OCI-LY7 (cell line): ENCODE data around the gene NFIX. TPM values are rescaled to one million over a fixed set of nuclear protein-coding genes. Genes with fewer than 3 reads are reported as not detected.

Source experiments
- BruUV-seq: library from RNA; stranded (reverse); fragments of 400-500 nt; replicated peaks from 2 replicates; lab custom pipeline; 2021; lab: Mats Ljungman, UMichigan
- CTCF ChIA-PET: fragments of 300-600 bp; sonication (Branson Sonifier 250); formaldehyde crosslinking; loops from one replicate; lab custom pipeline; 2022; ENCODE audit warnings: antibody characterized with exemption; ENCODE audit not compliant: unreplicated experiment; lab: Charles Lee
- POLR2A ChIA-PET: fragments of 300-600 bp; sonication (Branson Sonifier 250); formaldehyde crosslinking; loops from one replicate; lab custom pipeline; 2022; ENCODE audit warnings: antibody characterized with exemption; lab: Charles Lee
- DNase-seq: peaks from one replicate; pipeline ENCODE4 v3.0.0-alpha.2; 2015; ENCODE audit warnings: low spot score
- H2AFZ ChIP-seq: fragments of 200-600 bp; sonication (generic), shearing (Covaris generic); 2 replicates; pipeline ENCODE4 v1.6.1; 2014; ENCODE audit warnings: mild to moderate bottlenecking, antibody characterized with exemption, low read length, moderate library complexity
- H3K27ac ChIP-seq: fragments of 200-600 bp; sonication (generic); 2 replicates; pipeline ENCODE4 v1.5.1; 2014; ENCODE audit warnings: mixed run types, low read depth, mild to moderate bottlenecking, moderate library complexity, low read length, inconsistent platforms; ENCODE audit not compliant: poor library complexity, severe bottlenecking
- H3K36me3 ChIP-seq: fragments of 200-600 bp; sonication (generic); 2 replicates; pipeline ENCODE4 v1.6.1; 2014; ENCODE audit warnings: mild to moderate bottlenecking, antibody characterized with exemption, low read length, moderate library complexity, mixed read lengths; ENCODE audit not compliant: insufficient read depth
- H3K4me1 ChIP-seq: fragments of 200-600 bp; sonication (generic); 2 replicates; pipeline ENCODE4 v1.5.1; 2014; ENCODE audit warnings: mild to moderate bottlenecking, low read length; ENCODE audit not compliant: insufficient read depth, poor library complexity, severe bottlenecking
- H3K4me2 ChIP-seq: fragments of 200-600 bp; sonication (generic); 2 replicates; pipeline ENCODE4 v1.6.1; 2014; ENCODE audit warnings: mild to moderate bottlenecking, low read length
- H3K4me3 ChIP-seq: fragments of 200-600 bp; sonication (generic); 2 replicates; pipeline ENCODE4 v1.5.1; 2014; ENCODE audit warnings: mild to moderate bottlenecking, low read depth, low read length; ENCODE audit not compliant: poor library complexity, severe bottlenecking
- H3K79me2 ChIP-seq: fragments of 200-600 bp; sonication (generic); 2 replicates; pipeline ENCODE4 v1.6.1; 2016; ENCODE audit warnings: low read depth, mild to moderate bottlenecking, low read length, moderate library complexity, mixed read lengths; ENCODE audit not compliant: insufficient read depth
- H3K9me2 ChIP-seq: fragments of 200-600 bp; sonication (generic); 2 replicates; pipeline ENCODE4 v1.6.1; 2016; ENCODE audit warnings: mild to moderate bottlenecking, low read length, mixed read lengths; ENCODE audit not compliant: insufficient read depth
- H3K9me3 ChIP-seq: fragments of 200-600 bp; sonication (generic); 2 replicates; pipeline ENCODE4 v1.6.1; 2014; ENCODE audit warnings: mild to moderate bottlenecking, mixed run types, low read length, mixed read lengths
- H4K20me1 ChIP-seq: fragments of 200-600 bp; sonication (generic); 2 replicates; pipeline ENCODE4 v1.6.1; 2014; ENCODE audit warnings: mild to moderate bottlenecking, antibody characterized with exemption, low read length, moderate library complexity, mixed read lengths; ENCODE audit not compliant: insufficient read depth
- EZH2phosphoT487 ChIP-seq: fragments of 200-600 bp; sonication (generic); IDR thresholded peaks from 2 replicates; pipeline ENCODE4 v1.6.1; 2018; ENCODE audit warnings: low read depth, borderline replicate concordance, mild to moderate bottlenecking, mixed run types, antibody characterized with exemption, low read length, moderate library complexity, mixed read lengths
- intact Hi-C: fragments of 100-400 bp; cut with micrococcal nuclease; formaldehyde crosslinking; loops from one replicate; pipeline ENCODE4 v1.10.0; 2022; ENCODE audit not compliant: unreplicated experiment
- total RNA-seq, 2 experiments: library from RNA; depleted of rRNA in 1 of 2; stranded (reverse); fragments of >200 nt in 1 of 2; shearing (Covaris generic) in 1 of 2; gene quantifications; 2 replicates each; pipeline ENCODE4 v1.2.3, GENCODE V29; 2014 to 2022
- TF ChIP-seq, protein P1 (sequence below): fragments of 200-600 bp; sonication (generic); conservative IDR thresholded peaks from 2 replicates; pipeline ENCODE4 v1.5.1; 2014; ENCODE audit warnings: mild to moderate bottlenecking, antibody characterized with exemption, low read length, moderate library complexity, mixed read lengths

NFIX gene
- total RNA-seq, 2 experiments from 2014 or later, result 0.16 to 0.72 TPM

DNA sequence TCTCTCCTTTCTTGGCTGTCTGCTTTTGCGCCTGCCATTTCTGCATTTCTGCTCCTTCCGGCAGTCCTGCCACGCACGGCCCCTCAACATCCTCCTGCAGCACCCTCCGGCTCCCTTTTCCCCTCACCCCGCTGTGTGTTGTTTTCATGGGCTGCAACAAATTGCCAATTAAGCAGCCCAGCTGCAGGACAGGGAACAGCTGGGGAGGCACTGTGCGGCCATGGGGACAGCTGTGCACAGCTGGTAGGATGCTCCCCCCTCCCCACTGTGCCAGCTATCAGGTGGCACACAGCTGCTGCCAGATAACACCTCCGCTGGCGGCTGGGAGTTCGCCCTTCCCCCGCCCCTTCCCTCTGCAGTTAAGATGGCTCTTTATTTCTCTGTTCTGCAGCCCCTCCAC, 82.0 kb downstream of the NFIX start:
- Histone ChIP-seq H2AFZ (no peak overlapping the region), H3K79me2 (no peaks in the 10 kb centered on the region), H3K4me3 (no peak overlapping the region), H3K4me1 (peaks cover 6% of the 10 kb centered on the region), H3K9me2 (no peaks in the 10 kb centered on the region), H3K36me3 (no peaks in the 10 kb centered on the region), H3K27ac (no peak overlapping the region), H3K9me3 (no peaks in the 10 kb centered on the region), H3K4me2 (no peak overlapping the region), H4K20me1 (no peaks in the 10 kb centered on the region)
- intact Hi-C loops, result no loop called here
- no TSS peak for BruUV-seq
- no peak for TF ChIP-seq EZH2phosphoT487
- ChIA-PET CTCF (no interaction called here), POLR2A (interaction anchor here (0.7 kb wide), 1 partner anchor 307 kb away, joined by 3 read pairs; no protein-coding TSS in a partner anchor)
- DNase-seq, result no peak

DNA sequence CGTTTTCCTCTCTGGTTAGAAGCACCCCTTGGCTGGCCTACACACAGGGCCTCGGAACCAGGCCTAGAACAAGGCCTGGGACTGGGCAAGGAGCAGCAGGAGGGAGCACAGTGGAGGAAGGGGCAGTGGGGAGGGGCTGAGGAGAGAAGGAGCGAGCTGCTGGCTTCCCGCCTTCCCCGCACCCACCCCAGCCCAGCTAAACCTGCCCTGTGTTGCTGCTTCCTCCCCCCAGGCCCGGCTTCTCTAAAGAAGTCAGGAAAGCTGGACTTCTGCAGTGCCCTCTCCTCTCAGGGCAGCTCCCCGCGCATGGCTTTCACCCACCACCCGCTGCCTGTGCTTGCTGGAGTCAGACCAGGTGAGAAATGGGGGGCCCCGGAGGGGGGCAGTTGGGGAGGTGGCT, 83.1 kb downstream of the NFIX start:
- H3K9me2 ChIP-seq, result no peaks in the 10 kb centered on the region
- H3K4me3 ChIP-seq, result no peak overlapping the region
- H3K4me1 ChIP-seq, result peaks cover 6% of the 10 kb centered on the region
- no peaks in the 10 kb centered on the region for H3K79me2 ChIP-seq
- intact Hi-C loops, result no loop called here
- H3K36me3 ChIP-seq, result no peaks in the 10 kb centered on the region
- DNase-seq, result no peak
- no peak for TF ChIP-seq EZH2phosphoT487
- TF ChIP-seq, protein P1, sequence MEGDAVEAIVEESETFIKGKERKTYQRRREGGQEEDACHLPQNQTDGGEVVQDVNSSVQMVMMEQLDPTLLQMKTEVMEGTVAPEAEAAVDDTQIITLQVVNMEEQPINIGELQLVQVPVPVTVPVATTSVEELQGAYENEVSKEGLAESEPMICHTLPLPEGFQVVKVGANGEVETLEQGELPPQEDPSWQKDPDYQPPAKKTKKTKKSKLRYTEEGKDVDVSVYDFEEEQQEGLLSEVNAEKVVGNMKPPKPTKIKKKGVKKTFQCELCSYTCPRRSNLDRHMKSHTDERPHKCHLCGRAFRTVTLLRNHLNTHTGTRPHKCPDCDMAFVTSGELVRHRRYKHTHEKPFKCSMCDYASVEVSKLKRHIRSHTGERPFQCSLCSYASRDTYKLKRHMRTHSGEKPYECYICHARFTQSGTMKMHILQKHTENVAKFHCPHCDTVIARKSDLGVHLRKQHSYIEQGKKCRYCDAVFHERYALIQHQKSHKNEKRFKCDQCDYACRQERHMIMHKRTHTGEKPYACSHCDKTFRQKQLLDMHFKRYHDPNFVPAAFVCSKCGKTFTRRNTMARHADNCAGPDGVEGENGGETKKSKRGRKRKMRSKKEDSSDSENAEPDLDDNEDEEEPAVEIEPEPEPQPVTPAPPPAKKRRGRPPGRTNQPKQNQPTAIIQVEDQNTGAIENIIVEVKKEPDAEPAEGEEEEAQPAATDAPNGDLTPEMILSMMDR, result no peak
- no peak overlapping the region for H3K4me2 ChIP-seq
- no peaks in the 10 kb centered on the region for H4K20me1 ChIP-seq
- no peaks in the 10 kb centered on the region for H3K9me3 ChIP-seq
- no peak overlapping the region for H2AFZ ChIP-seq
- H3K27ac ChIP-seq, result no peak overlapping the region
- ChIA-PET POLR2A (no interaction called here), CTCF (no interaction called here)
- no TSS peak for BruUV-seq

DNA sequence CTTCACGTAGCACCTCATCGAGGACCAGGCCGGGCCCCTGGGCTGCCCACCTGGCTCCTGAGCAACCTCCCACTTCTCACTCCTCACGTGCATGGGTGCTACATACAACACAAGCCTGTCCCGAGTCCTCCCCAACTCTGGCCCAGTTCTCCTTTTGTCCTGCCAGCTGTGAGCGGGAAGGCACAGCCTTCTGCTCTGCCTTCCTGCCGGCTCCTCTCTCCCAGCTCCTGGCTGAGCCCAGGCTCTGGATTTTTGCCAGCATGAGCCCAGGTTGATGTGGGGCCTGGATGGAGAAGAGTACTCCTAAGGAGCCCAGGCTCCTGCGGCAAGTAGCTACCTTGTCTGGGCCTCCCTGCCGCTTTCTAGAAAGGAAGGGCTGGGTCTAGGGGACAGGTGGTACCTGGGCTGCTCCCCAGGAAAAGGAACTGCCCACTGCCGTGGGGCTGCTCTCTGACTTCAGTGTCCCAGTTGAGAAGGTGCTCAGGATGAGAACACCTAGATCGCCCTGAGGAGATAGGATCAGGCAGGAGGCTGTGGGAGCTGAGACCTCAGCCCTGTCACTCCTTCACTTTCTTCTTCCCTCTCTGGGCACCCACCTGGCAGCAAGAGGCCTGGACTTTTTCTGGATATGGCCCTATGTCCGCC, 83.7 kb downstream of the NFIX start:
- intact Hi-C loops, result no loop called here
- BruUV-seq, result no TSS peak
- Histone ChIP-seq H3K9me3 (no peaks in the 10 kb centered on the region), H2AFZ (no peak overlapping the region), H3K9me2 (no peaks in the 10 kb centered on the region), H3K4me1 (peaks cover 6% of the 10 kb centered on the region), H3K79me2 (no peaks in the 10 kb centered on the region), H3K4me3 (no peak overlapping the region), H3K27ac (no peak overlapping the region), H3K36me3 (no peaks in the 10 kb centered on the region), H4K20me1 (no peaks in the 10 kb centered on the region), H3K4me2 (no peak overlapping the region)
- TF ChIP-seq, protein P1, result no peak
- TF ChIP-seq EZH2phosphoT487, result no peak
- no peak for DNase-seq
- CTCF ChIA-PET, result no interaction called here
- POLR2A ChIA-PET, result no interaction called here
